Mesothelial cell of epicardium (in vitro differentiated cells): ENCODE data around the gene IFNL2. TPM values are rescaled to one million over a fixed set of nuclear protein-coding genes. Genes with fewer than 3 reads are reported as not detected.

ENCODE experiments used
- DNase-seq, 2 experiments: peaks; one replicate each; pipeline ENCODE4 v3.0.0; 2021; ENCODE audit warnings: low spot score in 2 of 2; ENCODE audit not compliant: unreplicated experiment in 2 of 2
- H3K27ac Mint-ChIP-seq: 2 replicates; pipeline ENCODE4 v1.8.0; 2021; ENCODE audit warnings: mixed read lengths
- H3K27me3 Mint-ChIP-seq: 2 replicates; pipeline ENCODE4 v1.8.0; 2021; ENCODE audit warnings: low read depth, mixed read lengths
- H3K36me3 Mint-ChIP-seq: 2 replicates; pipeline ENCODE4 v1.8.0; 2021; ENCODE audit warnings: mixed read lengths
- H3K4me1 Mint-ChIP-seq: 2 replicates; pipeline ENCODE4 v1.8.0; 2021; ENCODE audit warnings: mixed read lengths
- H3K4me3 Mint-ChIP-seq: 2 replicates; pipeline ENCODE4 v1.8.0; 2021; ENCODE audit warnings: mild to moderate bottlenecking, moderate library complexity, mixed read lengths
- H3K9me3 Mint-ChIP-seq: 2 replicates; pipeline ENCODE4 v1.8.0; 2021; ENCODE audit warnings: mixed read lengths
- CTCF ChIP-seq: fragments of 200-600 bp; sonication (generic); IDR thresholded peaks from one replicate; pipeline ENCODE4 v1.5.0; 2021; ENCODE audit warnings: antibody characterized with exemption; ENCODE audit not compliant: unreplicated experiment
- total RNA-seq: library from RNA; stranded (reverse); gene quantifications from 3 replicates; pipeline ENCODE4 v1.2.1, GENCODE V29; 2021

The IFNL2 gene
- total RNA-seq, 1 donor from 2014 or later, result not detected

GRCh38 chr19:39246951-39247669, 21.1 kb upstream of the IFNL2 start:
- Mint-ChIP-seq H3K4me1 (peaks cover 25% of the 10 kb centered on the region), H3K4me3 (peak overlapping the region; percentile 33), H3K9me3 (no peaks in the 10 kb centered on the region), H3K36me3 (no peaks in the 10 kb centered on the region), H3K27me3 (peaks cover 57% of the 10 kb centered on the region), H3K27ac (no peak overlapping the region)
- DNase-seq, result no peak
- TF ChIP-seq CTCF, result no peak

GRCh38 chr19:39247701-39248664, 20.2 kb upstream of the IFNL2 start:
- H3K27me3 Mint-ChIP-seq, result peaks cover 56% of the 10 kb centered on the region
- peak in 1 of 2 experiments; percentile 22 for DNase-seq

GRCh38 chr19:39248806-39249205, 19.4 kb upstream of the IFNL2 start, which contains the start of gene IFNL4:
IFNL4 (minus strand) TSS chr19:39248856.
- Mint-ChIP-seq H3K27me3 (peaks cover 51% of the 10 kb centered on the region), H3K36me3 (no peaks in the 10 kb centered on the region), H3K9me3 (peaks cover 4% of the 10 kb centered on the region), H3K4me3 (no peak within 1 kb of the TSS), H3K27ac (peak within 1 kb of the TSS; percentile 71), H3K4me1 (peaks cover 34% of the 10 kb centered on the region)
- no peak for TF ChIP-seq CTCF
- no peak for DNase-seq

More at GRCh38 chr19:39247701-39248664, 20.2 kb upstream of the IFNL2 start:
- H3K36me3 Mint-ChIP-seq, result no peaks in the 10 kb centered on the region
- peaks cover 34% of the 10 kb centered on the region for H3K4me1 Mint-ChIP-seq
- no peaks in the 10 kb centered on the region for H3K9me3 Mint-ChIP-seq
- TF ChIP-seq CTCF, result no peak
- H3K4me3 Mint-ChIP-seq, result no peak overlapping the region
- H3K27ac Mint-ChIP-seq, result no peak overlapping the region

- TF ChIP-seq CTCF, result no peak
- peaks cover 4% of the 10 kb centered on the region for H3K9me3 Mint-ChIP-seq
- peak overlapping the region; percentile 21 for H3K27ac Mint-ChIP-seq
- peaks cover 34% of the 10 kb centered on the region for H3K4me1 Mint-ChIP-seq
- DNase-seq, result no peak
- no peaks in the 10 kb centered on the region for H3K36me3 Mint-ChIP-seq
- H3K4me3 Mint-ChIP-seq, result no peak overlapping the region
- H3K27me3 Mint-ChIP-seq, result peaks cover 40% of the 10 kb centered on the region
Measured at GRCh38 chr19:39251081-39251480, 17.1 kb upstream of the IFNL2 start.

GRCh38 chr19:39251846-39252245, 16.4 kb upstream of the IFNL2 start:
- H3K4me1 Mint-ChIP-seq, result peaks cover 34% of the 10 kb centered on the region
- no peak for TF ChIP-seq CTCF
- H3K9me3 Mint-ChIP-seq, result peaks cover 6% of the 10 kb centered on the region
- H3K27ac Mint-ChIP-seq, result peak overlapping the region; percentile 21
- H3K36me3 Mint-ChIP-seq, result no peaks in the 10 kb centered on the region
- H3K4me3 Mint-ChIP-seq, result no peak overlapping the region
- DNase-seq, result no peak
- H3K27me3 Mint-ChIP-seq, result peaks cover 39% of the 10 kb centered on the region
